GM18526 (cell line): ENCODE measurements around the gene BCL2L12.
A peak's percentile ranks its signal among the peaks of the same experiment; 100 is the strongest.

Experiments used
- POLR2A ChIP-seq: IDR thresholded peaks from 3 replicates; pipeline ENCODE4 v1.6.1; 2011; ENCODE audit not compliant: insufficient read length; ENCODE audit errors: extremely low read depth

Gene BCL2L12

DNA sequence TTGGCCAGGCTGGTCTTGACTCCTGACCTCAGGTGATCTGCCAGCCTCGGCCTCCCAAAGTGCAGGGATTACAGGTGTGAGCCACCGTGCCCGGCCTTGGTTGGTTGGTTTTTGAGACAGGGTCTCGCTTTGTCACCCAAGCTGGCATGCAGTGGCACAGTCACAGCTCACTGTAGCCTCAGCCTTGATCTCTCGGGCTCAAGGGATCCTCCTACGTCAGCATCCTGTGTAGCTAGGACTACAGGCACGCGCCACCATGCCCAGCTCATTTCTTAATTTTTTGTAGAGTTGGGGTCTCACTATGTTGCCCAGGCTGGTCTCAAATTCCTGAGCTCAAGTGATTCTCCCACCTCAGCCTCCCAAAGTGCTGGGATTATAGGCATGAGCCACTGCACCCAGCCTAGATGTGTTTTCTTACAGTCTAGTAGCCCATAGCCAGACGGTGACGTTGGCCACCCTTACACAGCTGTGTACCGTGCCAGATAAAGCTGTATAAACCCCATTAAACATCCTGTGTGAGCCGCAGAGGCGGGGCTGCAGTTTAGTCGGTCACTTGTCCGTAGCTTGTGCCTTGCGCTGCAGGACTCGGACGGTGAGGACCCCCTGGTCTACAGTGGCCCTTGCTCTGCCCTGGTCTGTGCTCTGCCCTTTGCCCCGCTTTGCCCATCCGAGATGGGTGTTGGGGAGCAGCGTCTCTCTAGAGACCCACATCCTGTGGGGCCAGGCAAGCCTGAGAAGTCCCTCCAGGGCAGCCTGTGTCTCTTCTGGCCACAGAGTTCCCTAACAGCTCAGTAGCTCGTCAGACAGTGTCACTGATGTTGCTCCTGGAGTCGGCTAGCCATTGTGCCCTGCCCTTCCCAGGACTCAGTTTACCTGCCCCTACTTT, 9.9 kb upstream of the BCL2L12 start:
- no peak for TF ChIP-seq POLR2A

DNA sequence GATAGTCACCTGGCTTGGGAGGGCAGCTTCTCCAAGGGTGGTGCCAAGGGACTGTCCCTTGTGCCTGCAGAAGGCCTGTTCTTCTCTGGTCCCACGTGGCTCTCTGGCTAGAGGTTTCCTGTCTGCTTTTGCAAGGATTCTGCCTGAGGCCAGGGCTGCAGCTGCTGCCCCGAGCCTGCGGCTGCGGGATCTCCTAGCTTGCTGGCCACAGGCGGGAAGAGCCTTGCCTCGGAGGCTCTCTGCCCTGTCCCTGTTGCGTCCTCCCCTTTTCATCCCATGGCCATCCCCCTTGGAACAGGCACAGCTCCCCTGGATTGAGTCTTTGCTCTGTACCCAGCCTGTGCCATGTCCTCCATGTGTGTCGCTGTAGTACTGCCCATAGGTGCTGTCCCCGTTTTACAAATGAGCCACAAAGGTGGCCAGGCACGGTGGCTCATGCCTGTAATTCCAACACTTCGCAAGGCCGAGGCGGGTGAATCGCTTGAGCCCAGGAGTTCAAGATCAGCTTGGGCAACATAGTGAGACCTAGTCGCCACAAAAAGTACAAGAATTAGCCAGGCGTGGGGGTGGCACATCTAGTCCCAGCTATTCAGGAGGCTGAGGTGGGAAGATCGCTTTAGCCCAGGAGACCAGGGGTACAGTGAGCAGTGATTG, 9.2 kb upstream of the BCL2L12 start:
- no peak for TF ChIP-seq POLR2A

DNA sequence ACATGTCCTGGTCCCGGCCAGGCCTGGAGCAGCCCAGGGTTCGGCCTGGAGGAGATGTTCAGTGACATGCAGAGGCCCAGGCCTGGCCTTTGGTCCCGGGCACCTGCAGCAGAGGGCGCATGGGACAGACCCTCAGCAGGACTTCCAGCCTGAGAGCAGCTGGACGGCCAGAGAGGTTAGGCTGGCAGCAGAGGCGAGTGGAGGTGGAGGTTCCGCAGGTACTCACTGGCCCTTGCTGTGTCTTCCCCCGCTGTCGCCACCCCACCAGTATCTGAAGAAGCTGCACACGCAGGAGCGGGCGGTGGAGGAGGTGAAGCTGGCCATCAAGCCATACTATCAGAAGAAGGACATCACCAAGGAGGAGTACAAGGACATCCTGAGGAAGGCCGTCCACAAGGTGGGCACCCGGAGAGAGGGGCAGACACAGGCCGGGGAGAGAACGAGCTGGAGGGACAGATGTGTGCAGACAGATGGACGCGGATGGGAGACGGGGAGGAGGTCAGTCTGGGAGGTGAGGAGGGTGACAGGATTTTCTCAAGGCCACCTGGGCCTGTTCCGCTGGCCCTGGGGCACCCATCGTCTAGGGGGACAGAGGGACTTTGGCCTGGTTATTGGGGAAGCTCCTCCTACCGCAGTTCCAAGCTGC, 8.1 kb upstream of the BCL2L12 start:
- TF ChIP-seq POLR2A = no peak

DNA sequence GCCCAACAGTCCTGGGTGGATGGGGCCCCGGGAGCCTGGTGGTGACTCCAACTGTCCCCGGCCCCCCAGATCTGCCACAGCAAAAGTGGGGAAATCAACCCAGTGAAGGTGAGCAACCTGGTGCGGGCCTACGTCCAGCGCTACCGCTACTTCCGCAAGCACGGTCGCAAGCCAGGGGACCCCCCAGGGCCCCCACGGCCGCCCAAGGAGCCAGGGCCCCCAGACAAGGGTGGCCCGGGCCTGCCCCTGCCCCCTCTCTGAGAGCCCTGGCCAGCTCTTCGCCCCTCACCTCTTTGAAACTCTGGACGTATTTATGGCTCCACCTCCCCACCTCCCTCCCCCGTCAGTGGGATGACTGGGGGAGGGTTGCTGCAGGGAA, 7.6 kb upstream of the BCL2L12 start:
- no peak for TF ChIP-seq POLR2A

DNA sequence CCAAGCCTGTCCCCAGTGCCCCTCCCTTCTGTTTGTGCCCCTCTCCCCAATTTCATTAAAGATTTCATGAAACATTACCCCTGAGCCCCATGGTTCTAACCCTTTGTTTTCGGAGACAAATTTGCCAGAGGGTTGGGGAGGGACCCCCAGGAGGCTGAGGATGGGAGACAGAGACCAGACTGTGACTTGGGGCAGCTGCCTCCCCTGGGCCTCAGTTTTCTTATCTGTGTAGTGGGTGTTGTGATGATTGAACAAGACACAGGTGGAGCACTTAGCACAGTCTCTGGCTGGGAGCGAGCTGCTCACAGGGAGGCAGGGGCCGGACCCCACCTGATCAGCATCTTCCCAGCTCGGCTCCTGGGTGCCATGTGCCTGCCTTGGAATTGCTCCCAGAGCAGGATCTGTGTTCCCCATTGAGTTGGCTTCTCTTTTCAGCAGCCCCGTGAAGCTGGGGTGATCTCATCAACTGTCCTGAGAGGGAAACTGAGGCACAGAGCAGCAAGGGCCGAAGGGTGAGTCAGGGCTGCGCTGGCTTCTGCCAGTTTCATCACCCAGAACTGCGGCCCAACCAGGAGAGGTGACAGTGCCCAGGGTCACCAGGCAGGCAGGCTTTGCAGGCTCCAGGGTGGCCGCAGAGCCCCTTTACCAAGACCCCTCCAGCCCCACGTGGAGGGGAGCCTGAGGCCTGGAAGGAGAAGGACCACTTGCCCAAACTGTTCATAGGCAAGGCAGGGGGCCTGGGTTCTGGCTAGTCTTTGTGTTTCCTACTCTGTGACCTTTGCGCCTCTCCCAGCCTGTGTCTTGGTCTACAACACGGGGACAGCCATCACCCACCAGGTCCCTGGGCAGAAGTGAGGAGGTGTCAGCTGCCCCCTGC, 6.9 kb upstream of the BCL2L12 start:
- no peak for TF ChIP-seq POLR2A

DNA sequence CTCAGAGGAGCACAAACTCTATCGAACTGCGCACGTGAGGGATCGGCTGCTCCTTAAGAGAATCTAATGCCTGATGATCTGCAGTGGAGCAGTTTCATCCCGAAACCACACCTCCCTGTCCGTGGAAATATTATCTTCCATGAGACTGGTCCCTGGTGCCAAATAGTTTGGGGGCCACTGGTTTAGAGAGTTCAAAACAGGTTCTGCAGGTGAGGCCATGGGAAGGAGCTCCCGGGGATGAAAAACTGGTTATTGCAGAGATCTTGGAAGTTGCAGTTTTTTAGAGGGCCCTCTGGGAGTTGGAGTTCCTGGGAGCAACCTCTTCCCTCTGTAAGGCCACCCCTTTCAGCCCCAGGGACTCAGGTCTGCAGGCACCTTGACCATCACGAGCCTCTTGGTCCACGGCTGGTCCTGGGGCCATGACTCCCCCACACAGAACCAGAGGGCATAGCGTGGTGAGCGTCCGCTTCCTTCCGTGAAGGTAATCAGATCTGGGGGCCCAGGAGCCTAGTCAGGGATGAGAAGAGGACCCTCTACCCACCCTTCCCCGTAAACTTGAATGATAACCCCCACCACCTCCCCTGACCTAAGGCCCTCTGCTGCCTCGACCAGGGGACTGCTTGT, 5.3 kb upstream of the BCL2L12 start:
- no peak for TF ChIP-seq POLR2A

DNA sequence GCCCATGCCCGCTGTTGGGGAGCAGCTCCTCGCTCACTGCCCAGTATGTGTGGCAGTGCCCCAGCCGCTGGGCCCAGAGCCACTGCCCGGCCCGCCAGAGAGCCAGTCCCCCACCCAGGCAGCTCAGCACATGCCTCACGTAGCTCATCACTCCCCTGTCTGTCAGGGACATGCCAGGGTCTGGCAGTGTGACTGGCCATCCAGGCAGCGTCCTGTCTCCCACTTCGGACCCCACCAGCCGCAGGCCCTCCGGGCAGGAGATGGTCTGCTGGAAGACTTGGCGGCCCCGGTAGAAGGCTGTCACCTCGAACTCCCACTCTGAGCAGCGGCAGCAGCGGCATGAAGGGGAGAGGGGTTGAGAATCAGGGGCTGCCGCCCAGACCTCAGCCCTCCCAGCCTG, 3.7 kb upstream of the BCL2L12 start:
- TF ChIP-seq POLR2A = no peak

DNA sequence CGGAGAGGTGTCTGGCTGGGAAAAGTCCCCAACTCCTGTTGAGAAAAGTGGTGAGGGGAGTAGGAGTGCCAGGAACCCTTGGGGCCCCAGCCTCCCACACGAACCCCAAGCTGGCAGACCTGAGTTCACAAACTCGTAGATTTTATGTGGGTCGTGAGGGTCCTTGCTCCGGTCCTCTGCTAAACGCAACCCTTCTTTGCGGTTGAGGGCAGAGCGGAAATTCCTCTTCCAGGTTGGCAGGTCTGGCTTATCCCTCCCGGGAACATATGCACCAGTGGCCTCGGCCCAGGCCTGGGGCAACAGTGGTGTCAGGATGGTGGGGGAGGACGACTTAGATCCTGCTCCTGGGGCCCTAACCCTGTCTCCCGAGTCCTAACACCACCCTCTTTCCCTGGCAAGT, 2.5 kb upstream of the BCL2L12 start:
- no peak for TF ChIP-seq POLR2A

DNA sequence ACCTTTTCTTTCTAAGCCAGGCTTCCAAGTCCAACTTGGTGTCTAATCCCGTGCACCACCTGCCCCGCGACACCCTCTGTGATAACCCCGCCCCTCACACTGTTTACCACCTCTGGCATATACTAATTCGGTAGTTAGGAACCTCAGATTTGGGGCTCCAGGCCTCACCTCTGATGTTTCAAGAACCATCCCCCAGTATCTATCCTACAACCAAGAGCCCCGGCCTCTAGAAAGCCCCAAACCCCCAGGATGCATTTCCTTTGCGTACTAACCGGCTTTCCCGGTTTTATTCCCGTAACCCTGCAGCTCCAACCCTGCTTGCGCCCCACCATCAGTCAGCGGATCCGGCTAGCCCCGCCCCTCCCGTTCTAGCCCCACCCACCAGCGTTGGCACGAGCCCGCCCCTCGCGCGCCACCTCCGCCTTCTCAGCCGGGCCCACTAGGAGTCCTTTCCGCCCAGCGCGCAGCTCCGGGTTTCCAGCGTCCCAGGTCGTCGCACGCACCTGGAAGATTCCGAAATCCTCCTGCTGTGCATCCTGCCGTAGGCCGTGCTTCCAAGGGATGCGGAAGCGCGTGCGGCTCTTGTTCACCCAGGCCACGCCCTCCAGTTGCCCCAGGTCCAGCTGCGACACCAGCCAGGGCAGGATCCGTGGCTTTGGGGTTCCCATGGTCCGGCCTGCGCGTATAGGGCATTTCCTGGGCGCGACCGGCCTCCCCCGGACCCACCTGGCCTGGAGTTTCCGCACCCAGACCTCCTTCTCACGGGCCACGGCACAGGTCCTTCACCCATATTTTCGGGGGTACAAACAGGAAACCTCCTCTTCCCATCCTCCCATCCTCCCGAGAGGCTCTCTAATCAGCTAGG, 1.3 kb upstream of the BCL2L12 start:
- peak; percentile 63 for TF ChIP-seq POLR2A

DNA sequence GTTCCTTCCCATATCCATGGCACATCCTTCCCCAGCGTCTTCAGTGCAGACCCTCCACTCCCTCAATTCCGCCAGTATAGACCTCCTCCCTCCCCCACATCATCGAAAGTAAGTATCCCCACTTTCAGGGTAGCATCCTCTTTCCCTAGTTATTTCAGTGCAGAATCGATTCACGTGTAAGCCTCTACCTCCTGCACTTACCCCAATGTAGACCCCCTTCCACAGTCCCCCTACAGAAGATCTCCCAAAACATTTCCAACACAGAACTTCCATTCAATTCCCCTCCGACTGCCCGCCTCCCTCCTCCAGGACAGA, 740 bp upstream of the BCL2L12 start:
- TF ChIP-seq POLR2A = no peak

DNA sequence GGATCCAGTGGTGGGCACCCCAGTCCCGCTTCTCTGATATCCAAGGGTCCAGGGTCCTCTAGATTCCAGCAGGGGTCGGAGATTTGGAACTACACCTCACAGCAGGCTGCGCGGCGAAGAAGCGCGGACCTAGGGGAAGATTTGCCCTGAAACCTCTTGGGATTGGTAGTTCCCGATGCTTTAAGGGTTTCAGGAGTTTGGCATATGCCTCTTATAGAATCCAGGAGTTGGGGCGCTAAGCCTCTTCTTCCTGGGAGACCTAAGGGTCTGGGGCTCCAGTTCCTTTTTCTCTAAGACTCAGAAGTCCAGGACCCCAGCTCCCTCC, 349 bp downstream of the BCL2L12 start:
- TF ChIP-seq POLR2A = no peak

DNA sequence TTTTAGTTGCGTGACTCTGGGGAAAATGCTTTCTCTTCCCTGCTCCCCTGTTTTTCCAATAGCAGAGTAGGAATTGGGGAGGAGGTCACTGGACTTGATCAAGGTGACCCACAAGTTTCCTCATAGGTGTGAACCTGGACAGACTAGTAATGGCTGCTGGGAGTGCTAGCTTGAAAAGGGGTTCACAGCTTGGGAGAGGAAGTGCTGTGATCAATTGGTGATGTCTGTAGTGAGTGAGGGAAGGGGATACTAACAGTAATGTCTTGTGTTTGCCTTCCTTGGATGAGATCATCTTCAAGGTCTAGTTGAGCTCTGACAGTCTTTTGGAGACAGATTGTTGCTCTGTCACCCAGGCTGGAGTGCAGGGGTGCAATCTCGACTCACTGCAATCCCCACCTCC, 1.7 kb downstream of the BCL2L12 start:
- no peak for TF ChIP-seq POLR2A

DNA sequence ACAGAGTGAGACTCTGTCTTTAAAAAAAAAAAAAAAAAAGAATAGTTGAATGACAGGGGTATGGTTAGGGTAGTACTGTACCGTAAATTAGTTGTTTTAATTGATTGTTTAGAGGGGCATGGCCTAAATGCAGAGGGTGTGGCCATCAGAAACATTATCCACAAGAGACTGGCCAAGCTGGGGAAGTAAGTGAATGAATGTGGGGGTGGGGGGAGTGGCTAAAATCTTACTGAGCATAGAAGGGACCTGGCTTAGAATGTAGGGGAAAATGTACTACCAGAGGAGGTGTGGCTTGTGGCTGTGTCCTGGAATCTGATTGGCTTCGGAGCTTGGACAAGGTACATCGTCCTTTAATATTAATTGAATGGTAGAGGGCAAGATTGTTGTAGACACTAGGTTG, 3.8 kb downstream of the BCL2L12 start:
- TF ChIP-seq POLR2A = no peak
